TTC549 (cell line): ENCODE results near the gene CLPTM1L.

ENCODE experiments used
- FAIRE-seq: peaks from 2 replicates; lab custom pipeline; 2012; peaks lifted over from hg19 to GRCh38; lab: Jason Lieb, UNC

CLPTM1L gene

GRCh38 chr5:1325191-1325741 is 19.6 kb downstream of the CLPTM1L start:
- FAIRE-seq = no peak

- FAIRE-seq = no peak
Observed at GRCh38 chr5:1324719-1325190, 20.1 kb downstream of the CLPTM1L start.

GRCh38 chr5:1324301-1324700 is 20.6 kb downstream of the CLPTM1L start:
- no peak for FAIRE-seq

GRCh38 chr5:1323803-1324173 is 21.1 kb downstream of the CLPTM1L start:
- FAIRE-seq = no peak

- no peak for FAIRE-seq
Observed at GRCh38 chr5:1322955-1323802, 21.7 kb downstream of the CLPTM1L start.

- no peak for FAIRE-seq
Observed at GRCh38 chr5:1322036-1322900, 22.6 kb downstream of the CLPTM1L start.

GRCh38 chr5:1321576-1321975 is 23.3 kb downstream of the CLPTM1L start:
- FAIRE-seq = no peak

GRCh38 chr5:1320436-1321344 is 24.2 kb downstream of the CLPTM1L start:
- FAIRE-seq = no peak

- FAIRE-seq = no peak
Observed at GRCh38 chr5:1319436-1320256, 25.3 kb downstream of the CLPTM1L start.

GRCh38 chr5:1318659-1319251 is 26.1 kb downstream of the CLPTM1L start:
- no peak for FAIRE-seq

- FAIRE-seq = no peak
Observed at GRCh38 chr5:1317921-1318565, 26.9 kb downstream of the CLPTM1L start.

GRCh38 chr5:1316588-1317340 is 28.1 kb downstream of the CLPTM1L start:
- no peak for FAIRE-seq

- FAIRE-seq = no peak
Observed at GRCh38 chr5:1315709-1316587, 29.0 kb downstream of the CLPTM1L start.

GRCh38 chr5:1315018-1315708 is 29.7 kb downstream of the CLPTM1L start:
- no peak for FAIRE-seq

- no peak for FAIRE-seq
Observed at GRCh38 chr5:1314564-1314982, 30.3 kb downstream of the CLPTM1L start.

GRCh38 chr5:1312993-1313833 is 31.7 kb downstream of the CLPTM1L start:
- FAIRE-seq = no peak

- FAIRE-seq = no peak
Observed at GRCh38 chr5:1312206-1312605, 32.7 kb downstream of the CLPTM1L start.
